Measurements from ENCODE around the gene TACC2.

Gene TACC2

DNA sequence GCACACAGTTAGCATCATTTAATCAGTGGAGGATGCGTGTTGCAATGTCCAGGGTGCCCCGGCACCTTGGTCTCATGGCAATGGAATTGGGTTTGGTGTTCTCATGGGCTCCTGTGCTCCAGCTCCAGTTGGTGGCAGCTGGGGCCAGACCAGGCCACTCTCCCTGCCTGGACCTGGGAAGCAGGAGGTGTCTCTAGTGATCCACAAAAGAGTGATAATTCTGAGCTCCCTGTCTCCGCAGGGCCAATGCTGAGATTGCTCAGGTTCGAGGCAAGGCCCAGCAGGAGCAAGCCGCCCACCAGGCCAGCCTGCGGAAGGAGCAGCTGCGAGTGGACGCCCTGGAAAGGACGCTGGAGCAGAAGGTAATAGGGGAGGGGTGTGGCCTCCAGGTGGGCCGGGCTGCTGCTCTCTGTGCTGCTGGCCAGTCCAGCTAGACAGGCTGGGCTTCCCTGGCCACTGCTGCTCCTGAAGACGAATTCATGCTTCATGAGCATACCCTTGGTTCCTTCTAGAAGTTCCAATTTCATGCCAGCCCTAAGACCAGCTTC, 260.4 kb downstream of the TACC2 start:
- peaks cover 5% of the 10 kb centered on the region for H3K27me3 Mint-ChIP-seq
- no peak overlapping the region for H3K27ac Mint-ChIP-seq
- H3K9me3 Mint-ChIP-seq: no peaks in the 10 kb centered on the region
- no peaks in the 10 kb centered on the region for H3K36me3 Mint-ChIP-seq (ENCODE audit: low read depth)
- H3K4me1 Mint-ChIP-seq (ENCODE audit: low read depth): no peaks in the 10 kb centered on the region
- no peak overlapping the region for H3K4me3 Mint-ChIP-seq

- Mint-ChIP-seq H3K27me3 (peaks cover 5% of the 10 kb centered on the region), H3K36me3 (ENCODE audit: low read depth) (no peaks in the 10 kb centered on the region), H3K4me1 (ENCODE audit: low read depth) (no peaks in the 10 kb centered on the region), H3K9me3 (no peaks in the 10 kb centered on the region), H3K4me3 (no peak overlapping the region), H3K27ac (no peak overlapping the region)
Observed at GRCh38 chr10:122249991-122250750, 261.2 kb downstream of the TACC2 start.

GRCh38 chr10:122251459-122252255, 262.7 kb downstream of the TACC2 start:
- no peaks in the 10 kb centered on the region for H3K9me3 Mint-ChIP-seq
- no peaks in the 10 kb centered on the region for H3K36me3 Mint-ChIP-seq (ENCODE audit: low read depth)
- no peaks in the 10 kb centered on the region for H3K4me1 Mint-ChIP-seq (ENCODE audit: low read depth)
- H3K27ac Mint-ChIP-seq: no peak overlapping the region
- H3K27me3 Mint-ChIP-seq: peaks cover 5% of the 10 kb centered on the region
- H3K4me3 Mint-ChIP-seq: no peak overlapping the region

DNA sequence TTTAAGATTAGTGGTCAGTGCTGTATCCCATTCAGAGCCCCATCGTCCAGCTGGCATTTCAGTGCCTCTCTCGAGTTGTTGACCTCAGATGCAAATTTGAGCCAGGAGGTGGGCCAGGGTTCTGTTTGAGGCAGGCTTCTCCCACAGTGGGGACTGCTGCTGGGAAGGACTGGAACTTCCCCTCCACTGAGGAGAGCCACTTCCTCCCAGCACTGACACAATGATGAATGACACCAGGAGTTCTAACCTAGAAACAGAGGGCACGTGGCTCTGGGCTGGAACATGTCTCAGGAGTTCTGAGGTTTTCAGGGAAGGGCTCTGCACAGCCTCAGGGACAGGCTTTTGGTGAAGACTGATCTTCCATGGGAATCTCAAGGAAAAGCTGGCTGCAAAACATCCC, 263.8 kb downstream of the TACC2 start:
- no peak overlapping the region for H3K4me3 Mint-ChIP-seq
- H3K27ac Mint-ChIP-seq: no peak overlapping the region
- H3K36me3 Mint-ChIP-seq (ENCODE audit: low read depth): no peaks in the 10 kb centered on the region
- H3K27me3 Mint-ChIP-seq: peaks cover 5% of the 10 kb centered on the region
- no peaks in the 10 kb centered on the region for H3K4me1 Mint-ChIP-seq (ENCODE audit: low read depth)
- H3K9me3 Mint-ChIP-seq: no peaks in the 10 kb centered on the region

DNA sequence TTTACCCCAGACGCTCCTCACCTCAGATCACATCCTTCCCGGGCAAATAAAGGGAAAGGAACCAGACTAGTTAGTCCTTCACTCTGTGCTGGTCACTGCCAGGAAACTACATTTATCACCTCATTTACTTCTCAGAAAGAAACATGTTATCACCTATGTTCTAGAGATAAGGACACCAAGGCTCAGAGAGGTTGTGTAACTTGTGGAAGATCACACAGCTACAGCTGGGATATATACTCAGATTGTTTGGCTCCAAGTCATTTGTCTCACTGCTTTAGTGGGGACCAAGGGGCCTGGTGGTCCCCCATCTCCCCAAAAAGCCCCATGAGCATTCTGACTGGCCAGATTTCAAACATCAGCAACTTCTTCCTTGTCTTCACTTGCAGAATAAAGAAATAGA, 264.6 kb downstream of the TACC2 start:
- Mint-ChIP-seq H3K9me3 (no peaks in the 10 kb centered on the region), H3K4me3 (no peak overlapping the region), H3K27me3 (peaks cover 5% of the 10 kb centered on the region), H3K36me3 (ENCODE audit: low read depth) (no peaks in the 10 kb centered on the region), H3K27ac (no peak overlapping the region), H3K4me1 (ENCODE audit: low read depth) (no peaks in the 10 kb centered on the region)

- Mint-ChIP-seq H3K4me1 (ENCODE audit: low read depth) (no peaks in the 10 kb centered on the region), H3K27ac (no peak overlapping the region), H3K9me3 (no peaks in the 10 kb centered on the region), H3K36me3 (ENCODE audit: low read depth) (no peaks in the 10 kb centered on the region), H3K27me3 (peaks cover 8% of the 10 kb centered on the region), H3K4me3 (no peak overlapping the region)
Observed at GRCh38 chr10:122254831-122255230, 265.9 kb downstream of the TACC2 start.

DNA sequence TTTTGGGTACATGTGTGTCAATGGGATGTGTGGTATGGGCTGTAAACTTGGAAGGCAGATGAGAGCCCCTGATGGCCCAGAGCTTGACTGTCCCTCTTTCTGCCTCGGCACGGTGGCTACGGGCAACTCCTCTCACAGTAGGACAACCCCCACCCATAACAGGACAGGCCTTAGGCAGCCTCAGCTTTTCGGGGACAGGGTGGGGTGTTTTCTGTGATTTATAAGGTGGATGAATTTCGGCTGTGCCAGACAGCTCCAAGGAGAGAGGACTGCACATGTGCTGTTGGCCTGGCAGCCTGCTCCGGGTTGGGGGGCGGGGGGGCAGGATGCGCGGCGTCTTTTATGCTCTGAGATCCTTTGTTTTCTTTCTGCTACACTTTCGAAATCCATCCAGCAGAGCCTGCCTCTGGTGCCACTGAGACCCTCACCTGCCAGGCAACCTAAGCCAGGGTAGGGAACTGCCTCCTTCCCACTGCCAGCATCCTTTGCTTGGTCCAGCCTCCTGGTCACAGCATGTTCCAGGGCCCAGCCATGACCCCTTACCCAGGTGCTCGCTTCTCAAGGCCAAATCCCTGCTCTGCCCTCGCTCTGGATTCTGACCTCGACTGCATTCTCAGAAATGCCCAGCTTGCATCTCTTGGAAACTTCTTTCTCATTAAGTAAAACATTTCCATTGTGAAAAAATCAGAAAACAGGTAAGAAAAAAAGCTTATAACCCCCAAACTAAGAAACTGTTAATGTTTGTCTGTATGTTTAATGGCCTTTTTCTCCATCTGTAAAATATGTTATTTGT, 266.7 kb downstream of the TACC2 start:
- Mint-ChIP-seq H3K9me3 (no peaks in the 10 kb centered on the region), H3K27ac (no peak overlapping the region), H3K36me3 (ENCODE audit: low read depth) (no peaks in the 10 kb centered on the region), H3K4me1 (ENCODE audit: low read depth) (no peaks in the 10 kb centered on the region), H3K4me3 (no peak overlapping the region), H3K27me3 (peaks cover 15% of the 10 kb centered on the region)

GRCh38 chr10:122257041-122257440, 268.1 kb downstream of the TACC2 start:
- Mint-ChIP-seq H3K27ac (no peak overlapping the region), H3K27me3 (peaks cover 15% of the 10 kb centered on the region), H3K36me3 (ENCODE audit: low read depth) (no peaks in the 10 kb centered on the region), H3K4me1 (ENCODE audit: low read depth) (no peaks in the 10 kb centered on the region), H3K9me3 (peaks cover 4% of the 10 kb centered on the region), H3K4me3 (no peak overlapping the region)

- Mint-ChIP-seq H3K27ac (no peak overlapping the region), H3K27me3 (peaks cover 20% of the 10 kb centered on the region), H3K36me3 (ENCODE audit: low read depth) (peaks cover 5% of the 10 kb centered on the region)
Observed at GRCh38 chr10:122258136-122259074, 269.4 kb downstream of the TACC2 start.

GRCh38 chr10:122259075-122259466, 270.1 kb downstream of the TACC2 start:
- Mint-ChIP-seq H3K27me3 (peaks cover 18% of the 10 kb centered on the region), H3K27ac (no peak overlapping the region), H3K36me3 (ENCODE audit: low read depth) (peaks cover 5% of the 10 kb centered on the region), H3K4me3 (no peak overlapping the region), H3K9me3 (peaks cover 15% of the 10 kb centered on the region), H3K4me1 (ENCODE audit: low read depth) (no peaks in the 10 kb centered on the region)

More at GRCh38 chr10:122258136-122259074, 269.4 kb downstream of the TACC2 start:
- H3K4me3 Mint-ChIP-seq: no peak overlapping the region
- no peaks in the 10 kb centered on the region for H3K4me1 Mint-ChIP-seq (ENCODE audit: low read depth)
- H3K9me3 Mint-ChIP-seq: peaks cover 10% of the 10 kb centered on the region

GRCh38 chr10:122261584-122261983, 272.6 kb downstream of the TACC2 start:
- peaks cover 15% of the 10 kb centered on the region for H3K9me3 Mint-ChIP-seq
- H3K4me3 Mint-ChIP-seq: no peak overlapping the region
- H3K27me3 Mint-ChIP-seq: peaks cover 32% of the 10 kb centered on the region
- peaks cover 5% of the 10 kb centered on the region for H3K36me3 Mint-ChIP-seq (ENCODE audit: low read depth)
- no peaks in the 10 kb centered on the region for H3K4me1 Mint-ChIP-seq (ENCODE audit: low read depth)
- no peak overlapping the region for H3K27ac Mint-ChIP-seq

- Mint-ChIP-seq H3K4me1 (ENCODE audit: low read depth) (no peaks in the 10 kb centered on the region), H3K9me3 (peaks cover 15% of the 10 kb centered on the region)
Observed at GRCh38 chr10:122263971-122264370, 275.0 kb downstream of the TACC2 start.

GRCh38 chr10:122264436-122264835, 275.5 kb downstream of the TACC2 start:
- Mint-ChIP-seq H3K9me3 (peaks cover 15% of the 10 kb centered on the region), H3K27me3 (peaks cover 32% of the 10 kb centered on the region), H3K36me3 (ENCODE audit: low read depth) (peaks cover 5% of the 10 kb centered on the region), H3K4me3 (no peak overlapping the region), H3K27ac (no peak overlapping the region), H3K4me1 (ENCODE audit: low read depth) (no peaks in the 10 kb centered on the region)

More at GRCh38 chr10:122263971-122264370, 275.0 kb downstream of the TACC2 start:
- H3K36me3 Mint-ChIP-seq (ENCODE audit: low read depth): peaks cover 5% of the 10 kb centered on the region
- H3K4me3 Mint-ChIP-seq: no peak overlapping the region
- H3K27me3 Mint-ChIP-seq: peaks cover 32% of the 10 kb centered on the region
- H3K27ac Mint-ChIP-seq: no peak overlapping the region

DNA sequence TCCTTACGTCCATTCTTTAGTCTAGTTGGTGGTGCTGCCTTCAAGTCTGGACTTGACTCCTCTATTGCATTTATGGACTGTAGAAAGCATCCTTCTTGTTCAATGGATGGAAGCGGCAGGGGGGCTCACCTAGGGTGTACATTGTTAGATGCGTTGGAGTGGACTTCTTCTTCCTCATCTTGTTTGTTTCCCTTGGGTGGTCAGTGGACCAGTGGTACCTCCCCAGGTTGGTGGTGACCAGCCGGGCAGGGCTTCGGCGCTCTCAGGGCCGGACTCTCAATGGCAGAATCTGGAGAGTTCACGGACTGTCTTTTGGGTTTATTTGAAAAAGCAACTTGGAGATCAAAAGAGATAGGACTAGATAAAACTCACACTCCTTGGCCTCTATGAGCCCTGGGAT, 276.0 kb downstream of the TACC2 start:
- Mint-ChIP-seq H3K36me3 (ENCODE audit: low read depth) (peaks cover 5% of the 10 kb centered on the region), H3K27me3 (peaks cover 31% of the 10 kb centered on the region), H3K4me3 (no peak overlapping the region), H3K27ac (no peak overlapping the region), H3K9me3 (peaks cover 15% of the 10 kb centered on the region), H3K4me1 (ENCODE audit: low read depth) (no peaks in the 10 kb centered on the region)
